SK-N-MC (cell line): Measurements from ENCODE around the gene COPE.

Source experiments
- EZH2 ChIP-seq: fragments of 200-600 bp; sonication (generic); IDR thresholded peaks from one replicate; pipeline ENCODE4 v1.6.1; 2017; ENCODE audit warnings: antibody characterized with exemption
- FOXP2 ChIP-seq: optimal IDR thresholded peaks from 2 replicates; pipeline ENCODE3; 2011; ENCODE audit warnings: mild to moderate bottlenecking, moderate library complexity; ENCODE audit not compliant: insufficient read depth; ENCODE audit errors: extremely low read length, control extremely low read depth
- POLR2AphosphoS5 ChIP-seq: IDR thresholded peaks from 2 replicates; pipeline ENCODE4 v1.6.1; 2012; ENCODE audit warnings: mild to moderate bottlenecking, low read depth, low read length, borderline replicate concordance

DNA sequence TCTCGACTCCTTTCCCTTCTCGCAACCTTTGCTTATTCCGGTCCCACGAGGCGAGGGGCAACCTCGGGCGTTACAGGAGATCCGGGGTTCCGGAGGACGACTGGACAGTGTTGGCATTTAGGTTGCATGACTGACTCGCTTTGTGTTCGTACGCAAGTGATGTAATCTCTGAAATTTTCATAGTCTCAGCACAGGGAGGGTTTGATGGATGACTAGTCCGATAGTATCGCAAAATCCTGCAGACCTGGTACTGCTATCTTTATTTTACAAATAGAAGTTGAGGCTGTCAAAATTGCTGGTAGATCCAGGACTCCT, 670 bp upstream of the COPE start:
- TF ChIP-seq EZH2 (no peak), FOXP2 (no peak), POLR2AphosphoS5 (no peak)
